Fibroblast of lung (primary cell): ENCODE measurements around the gene CRABP2.

Experiments
- EZH2 ChIP-seq: IDR thresholded peaks from 2 replicates; pipeline ENCODE4 v1.5.1; 2012; ENCODE audit warnings: low read length, control low read depth, mild to moderate bottlenecking; ENCODE audit errors: missing control alignments
- TF ChIP-seq, protein P1 (sequence below), 2 donors: IDR thresholded peaks in 1 of 2; conservative IDR thresholded peaks in 1 of 2; 1 replicate in 1 of 2; 2 replicates in 1 of 2; pipeline ENCODE4 v1.5.1; 2011 to 2012; ENCODE audit warnings: low read length in 2 of 2, control low read depth in 1 of 2, inconsistent platforms in 1 of 2, low read depth in 1 of 2, mild to moderate bottlenecking in 1 of 2

DNA sequence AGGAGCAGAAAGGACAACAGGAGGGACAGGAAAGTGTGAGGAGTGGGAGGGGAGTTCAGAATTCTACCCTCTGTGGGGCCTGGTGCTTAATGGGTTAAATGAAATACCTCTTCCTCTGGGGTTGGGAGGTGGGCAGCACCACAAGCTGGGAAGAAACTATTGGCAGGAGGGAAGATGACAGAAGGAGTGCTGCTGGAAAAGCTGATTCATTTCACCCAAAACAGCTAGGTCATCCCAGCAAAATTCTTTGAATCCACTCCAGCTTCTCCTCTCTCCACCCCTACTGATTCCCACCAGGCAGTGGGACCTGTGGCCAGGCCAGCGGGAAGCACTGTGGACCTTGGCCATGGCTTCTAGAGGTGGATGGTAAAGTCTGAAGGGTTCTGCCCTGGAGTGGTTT is 50.7 kb downstream of the CRABP2 start:
- TF ChIP-seq, protein P1, sequence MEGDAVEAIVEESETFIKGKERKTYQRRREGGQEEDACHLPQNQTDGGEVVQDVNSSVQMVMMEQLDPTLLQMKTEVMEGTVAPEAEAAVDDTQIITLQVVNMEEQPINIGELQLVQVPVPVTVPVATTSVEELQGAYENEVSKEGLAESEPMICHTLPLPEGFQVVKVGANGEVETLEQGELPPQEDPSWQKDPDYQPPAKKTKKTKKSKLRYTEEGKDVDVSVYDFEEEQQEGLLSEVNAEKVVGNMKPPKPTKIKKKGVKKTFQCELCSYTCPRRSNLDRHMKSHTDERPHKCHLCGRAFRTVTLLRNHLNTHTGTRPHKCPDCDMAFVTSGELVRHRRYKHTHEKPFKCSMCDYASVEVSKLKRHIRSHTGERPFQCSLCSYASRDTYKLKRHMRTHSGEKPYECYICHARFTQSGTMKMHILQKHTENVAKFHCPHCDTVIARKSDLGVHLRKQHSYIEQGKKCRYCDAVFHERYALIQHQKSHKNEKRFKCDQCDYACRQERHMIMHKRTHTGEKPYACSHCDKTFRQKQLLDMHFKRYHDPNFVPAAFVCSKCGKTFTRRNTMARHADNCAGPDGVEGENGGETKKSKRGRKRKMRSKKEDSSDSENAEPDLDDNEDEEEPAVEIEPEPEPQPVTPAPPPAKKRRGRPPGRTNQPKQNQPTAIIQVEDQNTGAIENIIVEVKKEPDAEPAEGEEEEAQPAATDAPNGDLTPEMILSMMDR (conservative IDR thresholded peaks at IDR 0.05 in 1 of 2, IDR thresholded peaks at IDR 0.05 in 1 of 2; ENCODE audit: low read depth in 1 of 2, low read length in 2 of 2), result no peak
- no peak for TF ChIP-seq EZH2
